Lung (tissue), 12 donors: ENCODE results near the gene KCNQ2. TPM values are rescaled to one million over a fixed set of nuclear protein-coding genes. Genes with fewer than 3 reads are reported as not detected.

ENCODE experiments used
- ATAC-seq: fragments of 200-7000 bp; cut with Tn5 transposase; one replicate; pipeline ENCODE4 v1.9.1; 2020; ENCODE audit warnings: moderate number of reproducible peaks; ENCODE audit not compliant: insufficient read depth, low FRiP score
- DNase-seq, 3 donors: peaks; one replicate each; pipeline ENCODE4 v3.0.0-alpha.2; 2013 to 2017
- H3K27ac ChIP-seq, 2 donors: one replicate each; pipeline ENCODE4 v1.5.1; 2013; ENCODE audit warnings: mild to moderate bottlenecking in 2 of 2, moderate library complexity in 2 of 2, control low read depth in 1 of 2, inconsistent platforms in 1 of 2, low read depth in 1 of 2, low read length in 1 of 2
- H3K27me3 ChIP-seq, 3 donors: one replicate each; pipeline ENCODE4 v1.5.1; 2013; ENCODE audit warnings: low read length in 2 of 3; ENCODE audit not compliant: control insufficient read depth in 3 of 3, insufficient read depth in 3 of 3
- H3K36me3 ChIP-seq, 4 donors: one replicate each; pipeline ENCODE4 v1.5.1; 2013; ENCODE audit warnings: low read length in 4 of 4, mild to moderate bottlenecking in 1 of 4, moderate library complexity in 1 of 4; ENCODE audit not compliant: control insufficient read depth in 4 of 4, insufficient read depth in 4 of 4
- H3K4me1 ChIP-seq, 5 donors: one replicate each; pipeline ENCODE4 v1.5.1; 2013; ENCODE audit warnings: low read length in 5 of 5, mild to moderate bottlenecking in 2 of 5, moderate library complexity in 1 of 5; ENCODE audit not compliant: control insufficient read depth in 5 of 5, insufficient read depth in 5 of 5
- H3K4me3 ChIP-seq: one replicate; pipeline ENCODE4 v1.5.1; 2013; ENCODE audit warnings: mild to moderate bottlenecking, control low read depth, moderate library complexity
- H3K9ac ChIP-seq, 2 donors: one replicate each; pipeline ENCODE4 v1.5.1; 2013; ENCODE audit warnings: low read length in 2 of 2, control low read depth in 1 of 2; ENCODE audit not compliant: insufficient read depth in 1 of 2
- H3K9me3 ChIP-seq, 4 donors: one replicate each; pipeline ENCODE4 v1.5.1; 2013; ENCODE audit warnings: low read length in 3 of 4, mild to moderate bottlenecking in 1 of 4, moderate library complexity in 1 of 4; ENCODE audit not compliant: control insufficient read depth in 4 of 4, insufficient read depth in 3 of 4
- WGBS, 2 donors: extraction: QIAGEN DNeasy Blood & Tissue Kit; methylation state at CpG; one replicate each; pipeline ENCODE4 v1.1.7; 2013; 5-methylcytosine and 5-hydroxymethylcytosine counted together
- polyA plus RNA-seq, 2 donors: library from polyadenylated mRNA; stranded (reverse); fragments of 200-250 nt; gene quantifications; one replicate each; pipeline ENCODE4 v1.2.1, GENCODE V29; 2013
- total RNA-seq, 2 donors: library from RNA; depleted of rRNA in 1 of 2; stranded (reverse); fragments of >200 nt in 1 of 2; gene quantifications; one replicate each; pipeline ENCODE4 v1.2.1, GENCODE V29; 2014 to 2021
- TF ChIP-seq, protein P1 (sequence below): IDR thresholded peaks from 2 replicates; pipeline ENCODE4 v1.5.1; 2012; ENCODE audit warnings: mild to moderate bottlenecking; ENCODE audit errors: control extremely low read depth, extremely low read depth
- donor health status: control.
- donor health status: control.
- donor health status: Bipolar disorder and iron deficiency.
- donor health status: healthy.
- donor health status: DM: yes; HTN: yes; CAD: no.

The KCNQ2 gene
- total and polyA plus RNA-seq, 4 donors: 0.18 to 6.8 (median 0.28) TPM; not detected in 1

DNA sequence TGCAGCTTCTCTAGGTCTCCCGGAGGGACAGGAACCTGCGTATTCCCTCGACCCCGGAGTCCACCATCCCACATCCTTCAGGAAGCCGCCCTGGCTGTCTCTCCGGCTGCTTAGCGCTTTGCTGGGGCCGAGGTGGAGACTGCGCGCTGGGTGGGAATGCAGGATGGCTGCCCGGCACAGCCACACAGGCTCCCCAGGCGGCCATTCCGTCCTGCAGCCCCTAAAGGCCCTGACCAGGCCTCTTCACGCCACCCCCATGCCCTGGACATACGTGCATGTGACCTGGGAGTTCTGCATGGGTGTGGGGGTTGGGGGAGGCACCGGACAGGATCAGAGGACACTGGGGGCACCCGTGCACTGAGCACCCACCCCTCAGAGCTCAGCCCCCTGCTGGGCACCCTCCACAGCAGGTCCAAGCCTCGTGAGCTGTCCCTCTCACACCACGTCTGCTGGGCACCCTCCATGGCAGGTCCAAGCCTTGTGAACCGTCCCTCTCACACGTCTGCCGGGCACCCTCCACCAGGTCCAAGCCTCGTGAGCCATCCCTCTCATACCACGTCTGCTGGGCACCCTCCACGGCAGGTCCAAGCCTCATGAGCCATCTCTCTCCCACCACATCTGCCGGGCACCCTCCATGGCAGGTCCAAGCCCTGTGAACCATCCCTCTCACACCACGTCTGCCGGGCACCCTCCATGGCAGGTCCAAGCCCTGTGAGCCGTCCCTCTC, 70.9 kb downstream of the KCNQ2 start:
- DNase-seq: no peak
- peaks cover 0 to 13% (median 5%) of the 10 kb centered on the region in 3 donors for H3K27me3 ChIP-seq

GRCh38 chr20:63400486-63401210, 71.8 kb downstream of the KCNQ2 start:
- Histone ChIP-seq H3K36me3 (no peaks in the 10 kb centered on the region), H3K9ac (no peak overlapping the region), H3K9me3 (peaks cover 0 to 8% (median 0%) of the 10 kb centered on the region in 4 donors), H3K27ac (no peak overlapping the region), H3K4me1 (no peaks in the 10 kb centered on the region), H3K4me3 (no peak overlapping the region), H3K27me3 (peaks cover 0 to 18% (median 5%) of the 10 kb centered on the region in 3 donors)
- DNase-seq (no peak), ATAC-seq (no peak)
- 76 to 85% methylated on average over 38 to 44 of the region's 44 CpGs for WGBS, 2 donors
- TF ChIP-seq, protein P1, sequence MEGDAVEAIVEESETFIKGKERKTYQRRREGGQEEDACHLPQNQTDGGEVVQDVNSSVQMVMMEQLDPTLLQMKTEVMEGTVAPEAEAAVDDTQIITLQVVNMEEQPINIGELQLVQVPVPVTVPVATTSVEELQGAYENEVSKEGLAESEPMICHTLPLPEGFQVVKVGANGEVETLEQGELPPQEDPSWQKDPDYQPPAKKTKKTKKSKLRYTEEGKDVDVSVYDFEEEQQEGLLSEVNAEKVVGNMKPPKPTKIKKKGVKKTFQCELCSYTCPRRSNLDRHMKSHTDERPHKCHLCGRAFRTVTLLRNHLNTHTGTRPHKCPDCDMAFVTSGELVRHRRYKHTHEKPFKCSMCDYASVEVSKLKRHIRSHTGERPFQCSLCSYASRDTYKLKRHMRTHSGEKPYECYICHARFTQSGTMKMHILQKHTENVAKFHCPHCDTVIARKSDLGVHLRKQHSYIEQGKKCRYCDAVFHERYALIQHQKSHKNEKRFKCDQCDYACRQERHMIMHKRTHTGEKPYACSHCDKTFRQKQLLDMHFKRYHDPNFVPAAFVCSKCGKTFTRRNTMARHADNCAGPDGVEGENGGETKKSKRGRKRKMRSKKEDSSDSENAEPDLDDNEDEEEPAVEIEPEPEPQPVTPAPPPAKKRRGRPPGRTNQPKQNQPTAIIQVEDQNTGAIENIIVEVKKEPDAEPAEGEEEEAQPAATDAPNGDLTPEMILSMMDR: no peak

More for the DNA sequence above, 70.9 kb downstream of the KCNQ2 start:
- no peaks in the 10 kb centered on the region for H3K36me3 ChIP-seq
- H3K9ac ChIP-seq: no peak overlapping the region
- H3K4me3 ChIP-seq: no peak overlapping the region
- no peak overlapping the region for H3K27ac ChIP-seq
- WGBS, 2 donors: 68 to 83% methylated on average over 28 to 29 of the region's 29 CpGs
- TF ChIP-seq, protein P1: no peak
- H3K4me1 ChIP-seq: no peaks in the 10 kb centered on the region
- ATAC-seq: no peak
- peaks cover 0 to 8% (median 0%) of the 10 kb centered on the region in 4 donors for H3K9me3 ChIP-seq

- peaks cover 0 to 1% (median 0%) of the 10 kb centered on the region in 5 donors for H3K4me1 ChIP-seq
- WGBS, 2 donors: 87 to 93% methylated on average over 38 to 41 of the region's 41 CpGs
- DNase-seq (no peak), ATAC-seq (no peak)
- TF ChIP-seq, protein P1: no peak
- H3K27ac ChIP-seq: no peak overlapping the region
- H3K36me3 ChIP-seq: no peaks in the 10 kb centered on the region
- peaks cover 0 to 18% (median 5%) of the 10 kb centered on the region in 3 donors for H3K27me3 ChIP-seq
- no peak overlapping the region for H3K9ac ChIP-seq
- H3K9me3 ChIP-seq: peaks cover 0 to 5% (median 0%) of the 10 kb centered on the region in 4 donors
- no peak overlapping the region for H3K4me3 ChIP-seq
Measured at GRCh38 chr20:63399596-63400375, 72.7 kb downstream of the KCNQ2 start.
